HepG2 (cell line): ENCODE measurements around the gene CAMK2N2. TPM values are rescaled to one million over a fixed set of nuclear protein-coding genes. Genes with fewer than 3 reads are reported as not detected.

Experiments
- AGO2 ChIP-seq: fragments of 200-400 bp; formaldehyde crosslinking; optimal IDR thresholded peaks from 2 replicates; pipeline ENCODE3; 2017; ENCODE audit warnings: mild to moderate bottlenecking, low read depth, low read length, moderate library complexity
- DPF2 ChIP-seq: sonication (generic); formaldehyde crosslinking; IDR thresholded peaks from 2 replicates; pipeline ENCODE4 v1.4.0; 2020; ENCODE audit warnings: mild to moderate bottlenecking, low read depth, missing genetic modification reagents, borderline replicate concordance
- EED ChIP-seq: sonication (generic); formaldehyde crosslinking; IDR thresholded peaks from 2 replicates; pipeline ENCODE4 v1.5.0; 2020; ENCODE audit warnings: mild to moderate bottlenecking, missing genetic modification reagents
- FOSL1 ChIP-seq: sonication (generic); formaldehyde crosslinking; IDR thresholded peaks from 2 replicates; pipeline ENCODE4 v1.9.0; 2021; ENCODE audit warnings: missing genetic modification reagents, borderline replicate concordance
- GFI1 ChIP-seq: sonication (generic); formaldehyde crosslinking; IDR thresholded peaks from 2 replicates; pipeline ENCODE4 v1.5.0; 2020; ENCODE audit warnings: missing genetic modification reagents, mild to moderate bottlenecking, borderline replicate concordance
- KLF15 ChIP-seq: sonication (generic); formaldehyde crosslinking; IDR thresholded peaks from 2 replicates; pipeline ENCODE4 v1.8.1; 2023; ENCODE audit warnings: borderline replicate concordance, mild to moderate bottlenecking, inconsistent platforms, missing genetic modification reagents, mixed read lengths
- MIER3 ChIP-seq: IDR thresholded peaks from 2 replicates; pipeline ENCODE4 v1.6.1; 2016; ENCODE audit warnings: missing compliant biosample characterization, borderline replicate concordance
- RELA ChIP-seq: sonication (generic); formaldehyde crosslinking; IDR thresholded peaks from 2 replicates; pipeline ENCODE4 v1.4.0; 2020; ENCODE audit warnings: missing genetic modification reagents
- SMARCE1 ChIP-seq: fragments of 450-650 bp; IDR thresholded peaks from 2 replicates; pipeline ENCODE4 v1.6.1; 2017; ENCODE audit warnings: borderline replicate concordance
- TP53 ChIP-seq: sonication (generic); formaldehyde crosslinking; conservative IDR thresholded peaks from 2 replicates; pipeline ENCODE4 v1.4.0; 2020; ENCODE audit warnings: missing genetic modification reagents
- ZIK1 ChIP-seq: sonication (generic); formaldehyde crosslinking; IDR thresholded peaks from 2 replicates; pipeline ENCODE4 v1.5.0; 2020; ENCODE audit warnings: mild to moderate bottlenecking, low read depth, missing genetic modification reagents, borderline replicate concordance
- ZNF33B ChIP-seq: sonication (generic); formaldehyde crosslinking; IDR thresholded peaks from 2 replicates; pipeline ENCODE4 v1.5.1; 2020; ENCODE audit warnings: mild to moderate bottlenecking, missing genetic modification reagents
- ZNF746 ChIP-seq: sonication (generic); formaldehyde crosslinking; IDR thresholded peaks from 2 replicates; pipeline ENCODE4 v1.8.0; 2022; ENCODE audit warnings: mild to moderate bottlenecking, missing genetic modification reagents
- polyA plus RNA-seq, 8 experiments: library from polyadenylated mRNA; depleted of rRNA in 3 of 8; stranded (reverse) in 7 of 8; unstranded in 1 of 8; fragments of >200 nt; fragmentation: Illumina TruSeq in 4 of 8; extraction: Trizol in 4 of 8; gene quantifications; 2 replicates each; pipeline versions ENCODE4 v1.2.1 to v1.2.3, GENCODE V29; 2011 to 2016; ENCODE audit warnings: low read depth in 4 of 8, missing spikeins in 1 of 8, mixed read lengths in 1 of 8; ENCODE audit not compliant: insufficient read depth in 1 of 8
- total RNA-seq, 5 experiments: library from RNA; depleted of rRNA; stranded (reverse); fragments of >200 nt; fragmentation: Illumina TruSeq; extraction: Trizol; gene quantifications; 2 replicates each; pipeline ENCODE4 v1.2.3, GENCODE V29; 2016; ENCODE audit warnings: low read depth in 1 of 5
- TF ChIP-seq, protein P1 (sequence below): IDR thresholded peaks from 2 replicates; pipeline ENCODE4 v1.6.1; 2016; ENCODE audit warnings: mild to moderate bottlenecking, missing biosample characterization, missing genetic modification reagents
- TF ChIP-seq, protein P2 (sequence below): sonication (generic); formaldehyde crosslinking; IDR thresholded peaks from 2 replicates; pipeline ENCODE4 v1.5.0; 2020; ENCODE audit warnings: missing genetic modification reagents, mild to moderate bottlenecking, borderline replicate concordance
- TF ChIP-seq, protein P3 (sequence below): sonication (generic); formaldehyde crosslinking; conservative IDR thresholded peaks from 2 replicates; pipeline ENCODE4 v1.4.0; 2020; ENCODE audit warnings: missing genetic modification reagents
- TF ChIP-seq, protein P4 (sequence below): sonication (generic); formaldehyde crosslinking; conservative IDR thresholded peaks from 2 replicates; pipeline ENCODE4 v1.5.0; 2020; ENCODE audit warnings: missing genetic modification reagents
- TF ChIP-seq, protein P5 (sequence below): sonication (generic); formaldehyde crosslinking; conservative IDR thresholded peaks from 2 replicates; pipeline ENCODE4 v1.4.0; 2020; ENCODE audit warnings: missing genetic modification reagents
- TF ChIP-seq, protein P6 (sequence below): IDR thresholded peaks from 2 replicates; pipeline ENCODE4 v1.6.1; 2016; ENCODE audit warnings: missing compliant biosample characterization, missing genetic modification reagents, borderline replicate concordance

The CAMK2N2 gene
- total and polyA plus RNA-seq, 2 of the 13 experiments (the other 11 are each of a cell fraction or from before 2014, with no cell fraction given) = 0.12 to 0.27 TPM

DNA sequence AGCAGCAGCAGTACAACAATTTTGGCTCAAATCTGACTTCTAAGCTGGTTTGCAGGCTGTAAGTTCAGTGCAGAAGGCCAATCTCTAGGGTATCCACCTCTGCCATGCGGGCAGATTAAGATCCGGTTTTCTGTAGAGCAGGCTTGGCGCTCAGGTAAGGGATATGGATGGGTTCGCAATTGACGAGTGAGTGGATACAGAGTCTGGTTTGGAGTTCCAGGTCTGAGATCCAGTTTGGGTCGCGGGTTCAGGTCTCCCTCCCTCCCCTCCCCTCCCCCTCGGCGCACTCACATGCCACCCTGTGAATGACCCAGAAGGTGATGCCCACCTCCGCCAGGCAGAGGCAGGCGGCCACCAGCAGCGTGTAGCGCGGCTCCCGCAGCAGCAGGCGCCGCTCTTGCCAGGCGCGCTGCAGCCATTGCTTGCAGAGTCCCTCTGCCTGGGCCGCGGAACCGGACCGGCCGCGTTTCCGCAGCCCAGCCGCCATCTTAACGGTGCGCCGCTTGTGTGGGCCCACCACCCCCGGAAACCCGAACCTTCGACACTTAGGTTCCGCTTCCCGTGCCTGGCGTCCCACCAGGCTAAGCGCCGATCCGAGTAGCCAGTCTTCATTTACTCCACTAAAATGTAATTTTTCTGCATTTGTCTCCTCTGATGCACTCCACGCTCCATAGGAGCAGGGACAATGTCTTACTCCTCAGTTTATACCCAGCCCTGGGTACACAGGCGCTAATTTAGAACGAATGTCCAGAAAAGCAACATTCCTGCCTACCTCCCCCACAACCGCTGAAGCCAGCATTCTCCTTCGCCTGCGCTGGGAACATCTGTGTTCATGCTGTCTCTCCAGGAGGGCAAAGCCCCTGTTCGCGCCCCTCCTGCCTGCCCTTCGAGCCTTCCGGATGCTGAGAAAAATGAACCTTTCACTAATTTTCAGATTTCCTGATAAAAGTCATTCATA lies 12.6 kb downstream of the CAMK2N2 start, which contains the start of gene ALG3 (continued):
- TF ChIP-seq DPF2 (CRISPR knock-in tag) (no peak), FOSL1 (no peak), TP53 (CRISPR knock-in tag) (peak; percentile 80; the same call in 1 of the 2 replicates), RELA (no peak), ZNF33B (CRISPR knock-in tag) (peak; percentile 27; the same call in 1 of the 2 replicates), GFI1 (CRISPR knock-in tag) (peak; percentile 32; the same call in 1 of the 2 replicates), SMARCE1 (no peak), AGO2 (peak; percentile 67), KLF15 (no peak), MIER3 (CRISPR knock-in tag) (peak; percentile 63; the same call in 1 of the 2 replicates), ZIK1 (CRISPR knock-in tag) (0 out of 2 replicates have a peak, but pooled peaks have one; percentile 62), ZNF746 (CRISPR knock-in tag) (0 out of 2 replicates have a peak, but pooled peaks have one; percentile 60), EED (peak; percentile 96)
- TF ChIP-seq, protein P1, sequence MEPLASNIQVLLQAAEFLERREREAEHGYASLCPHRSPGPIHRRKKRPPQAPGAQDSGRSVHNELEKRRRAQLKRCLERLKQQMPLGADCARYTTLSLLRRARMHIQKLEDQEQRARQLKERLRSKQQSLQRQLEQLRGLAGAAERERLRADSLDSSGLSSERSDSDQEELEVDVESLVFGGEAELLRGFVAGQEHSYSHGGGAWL (CRISPR knock-in tag) = peak; percentile 85; the same call in 1 of the 2 replicates
- TF ChIP-seq, protein P2, sequence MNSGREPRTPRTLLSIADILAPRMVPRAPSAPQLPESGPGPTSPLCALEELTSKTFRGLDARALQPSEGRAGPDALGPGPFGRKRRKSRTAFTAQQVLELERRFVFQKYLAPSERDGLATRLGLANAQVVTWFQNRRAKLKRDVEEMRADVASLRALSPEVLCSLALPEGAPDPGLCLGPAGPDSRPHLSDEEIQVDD (CRISPR knock-in tag) = no peak
- TF ChIP-seq, protein P3, sequence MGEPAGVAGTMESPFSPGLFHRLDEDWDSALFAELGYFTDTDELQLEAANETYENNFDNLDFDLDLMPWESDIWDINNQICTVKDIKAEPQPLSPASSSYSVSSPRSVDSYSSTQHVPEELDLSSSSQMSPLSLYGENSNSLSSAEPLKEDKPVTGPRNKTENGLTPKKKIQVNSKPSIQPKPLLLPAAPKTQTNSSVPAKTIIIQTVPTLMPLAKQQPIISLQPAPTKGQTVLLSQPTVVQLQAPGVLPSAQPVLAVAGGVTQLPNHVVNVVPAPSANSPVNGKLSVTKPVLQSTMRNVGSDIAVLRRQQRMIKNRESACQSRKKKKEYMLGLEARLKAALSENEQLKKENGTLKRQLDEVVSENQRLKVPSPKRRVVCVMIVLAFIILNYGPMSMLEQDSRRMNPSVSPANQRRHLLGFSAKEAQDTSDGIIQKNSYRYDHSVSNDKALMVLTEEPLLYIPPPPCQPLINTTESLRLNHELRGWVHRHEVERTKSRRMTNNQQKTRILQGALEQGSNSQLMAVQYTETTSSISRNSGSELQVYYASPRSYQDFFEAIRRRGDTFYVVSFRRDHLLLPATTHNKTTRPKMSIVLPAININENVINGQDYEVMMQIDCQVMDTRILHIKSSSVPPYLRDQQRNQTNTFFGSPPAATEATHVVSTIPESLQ = no peak
- TF ChIP-seq, protein P4, sequence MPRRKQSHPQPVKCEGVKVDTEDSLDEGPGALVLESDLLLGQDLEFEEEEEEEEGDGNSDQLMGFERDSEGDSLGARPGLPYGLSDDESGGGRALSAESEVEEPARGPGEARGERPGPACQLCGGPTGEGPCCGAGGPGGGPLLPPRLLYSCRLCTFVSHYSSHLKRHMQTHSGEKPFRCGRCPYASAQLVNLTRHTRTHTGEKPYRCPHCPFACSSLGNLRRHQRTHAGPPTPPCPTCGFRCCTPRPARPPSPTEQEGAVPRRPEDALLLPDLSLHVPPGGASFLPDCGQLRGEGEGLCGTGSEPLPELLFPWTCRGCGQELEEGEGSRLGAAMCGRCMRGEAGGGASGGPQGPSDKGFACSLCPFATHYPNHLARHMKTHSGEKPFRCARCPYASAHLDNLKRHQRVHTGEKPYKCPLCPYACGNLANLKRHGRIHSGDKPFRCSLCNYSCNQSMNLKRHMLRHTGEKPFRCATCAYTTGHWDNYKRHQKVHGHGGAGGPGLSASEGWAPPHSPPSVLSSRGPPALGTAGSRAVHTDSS (CRISPR knock-in tag) = peak; percentile 94; the same call in 1 of the 2 replicates
- TF ChIP-seq, protein P5, sequence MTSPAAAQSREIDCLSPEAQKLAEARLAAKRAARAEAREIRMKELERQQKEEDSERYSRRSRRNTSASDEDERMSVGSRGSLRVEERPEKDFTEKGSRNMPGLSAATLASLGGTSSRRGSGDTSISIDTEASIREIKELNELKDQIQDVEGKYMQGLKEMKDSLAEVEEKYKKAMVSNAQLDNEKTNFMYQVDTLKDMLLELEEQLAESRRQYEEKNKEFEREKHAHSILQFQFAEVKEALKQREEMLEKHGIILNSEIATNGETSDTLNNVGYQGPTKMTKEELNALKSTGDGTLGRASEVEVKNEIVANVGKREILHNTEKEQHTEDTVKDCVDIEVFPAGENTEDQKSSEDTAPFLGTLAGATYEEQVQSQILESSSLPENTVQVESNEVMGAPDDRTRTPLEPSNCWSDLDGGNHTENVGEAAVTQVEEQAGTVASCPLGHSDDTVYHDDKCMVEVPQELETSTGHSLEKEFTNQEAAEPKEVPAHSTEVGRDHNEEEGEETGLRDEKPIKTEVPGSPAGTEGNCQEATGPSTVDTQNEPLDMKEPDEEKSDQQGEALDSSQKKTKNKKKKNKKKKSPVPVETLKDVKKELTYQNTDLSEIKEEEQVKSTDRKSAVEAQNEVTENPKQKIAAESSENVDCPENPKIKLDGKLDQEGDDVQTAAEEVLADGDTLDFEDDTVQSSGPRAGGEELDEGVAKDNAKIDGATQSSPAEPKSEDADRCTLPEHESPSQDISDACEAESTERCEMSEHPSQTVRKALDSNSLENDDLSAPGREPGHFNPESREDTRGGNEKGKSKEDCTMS (CRISPR knock-in tag) = 0 out of 2 replicates have a peak, but pooled peaks have one; percentile 12
- TF ChIP-seq, protein P6, sequence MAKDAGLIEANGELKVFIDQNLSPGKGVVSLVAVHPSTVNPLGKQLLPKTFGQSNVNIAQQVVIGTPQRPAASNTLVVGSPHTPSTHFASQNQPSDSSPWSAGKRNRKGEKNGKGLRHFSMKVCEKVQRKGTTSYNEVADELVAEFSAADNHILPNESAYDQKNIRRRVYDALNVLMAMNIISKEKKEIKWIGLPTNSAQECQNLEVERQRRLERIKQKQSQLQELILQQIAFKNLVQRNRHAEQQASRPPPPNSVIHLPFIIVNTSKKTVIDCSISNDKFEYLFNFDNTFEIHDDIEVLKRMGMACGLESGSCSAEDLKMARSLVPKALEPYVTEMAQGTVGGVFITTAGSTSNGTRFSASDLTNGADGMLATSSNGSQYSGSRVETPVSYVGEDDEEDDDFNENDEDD (CRISPR knock-in tag) = peak; percentile 47; the same call in 1 of the 2 replicates
